Measurements from ENCODE around the gene ANKRD11. TPM values are rescaled to one million over a fixed set of nuclear protein-coding genes. Genes with fewer than 3 reads are reported as not detected.
"Not testable (repeated sequence)": the region's sequence is repeated elsewhere in the genome, so short reads cannot be mapped to it uniquely, and the experiment has no call there.

The ANKRD11 gene
- polyA plus RNA-seq, 6 donors from 2014 or later = 0.78 to 24.8 (median 10.1) TPM

- no peaks in the 10 kb centered on the region for H3K9me3 Mint-ChIP-seq
- H3K36me3 Mint-ChIP-seq = no peaks in the 10 kb centered on the region
- DNase-seq (no peak), ATAC-seq (ENCODE audit: low read depth in 2 of 2) (no peak)
- no peak overlapping the region for H3K4me3 Mint-ChIP-seq
- H3K27me3 Mint-ChIP-seq = no peaks in the 10 kb centered on the region
- H3K4me1 Mint-ChIP-seq = peaks cover 31 to 73% (median 61%) of the 10 kb centered on the region in 3 donors
- peak overlapping the region in 2 of 6 donors; percentile 38 to 63 for H3K27ac Mint-ChIP-seq
Measured at GRCh38 chr16:89466920-89467319, 23.4 kb downstream of the ANKRD11 start.

DNA sequence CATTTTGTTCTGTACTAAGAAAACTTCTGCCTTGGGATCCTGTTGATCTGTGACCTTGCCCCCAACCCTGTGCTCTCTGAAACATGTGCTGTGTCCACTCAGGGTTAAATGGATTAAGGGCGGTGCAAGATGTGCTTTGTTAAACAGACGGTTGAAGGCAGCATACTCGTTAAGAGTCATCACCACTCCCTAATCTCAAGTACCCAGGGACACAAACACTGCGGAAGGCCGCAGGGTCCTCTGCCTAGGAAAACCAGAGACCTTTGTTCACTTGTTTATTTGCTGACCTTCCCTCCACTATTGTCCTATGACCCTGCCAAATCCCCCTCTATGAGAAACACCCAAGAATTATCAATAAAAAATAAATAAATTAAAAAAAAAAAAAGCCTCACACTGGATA is 27.0 kb downstream of the ANKRD11 start:
- not testable (repeated sequence) for H3K27me3 Mint-ChIP-seq; H3K4me3 Mint-ChIP-seq; ATAC-seq (ENCODE audit: low read depth in 2 of 2); H3K27ac Mint-ChIP-seq; H3K9me3 Mint-ChIP-seq; DNase-seq; H3K36me3 Mint-ChIP-seq
- H3K4me1 Mint-ChIP-seq = peaks cover 42 to 72% (median 60%) of the 10 kb centered on the region in 3 donors

DNA sequence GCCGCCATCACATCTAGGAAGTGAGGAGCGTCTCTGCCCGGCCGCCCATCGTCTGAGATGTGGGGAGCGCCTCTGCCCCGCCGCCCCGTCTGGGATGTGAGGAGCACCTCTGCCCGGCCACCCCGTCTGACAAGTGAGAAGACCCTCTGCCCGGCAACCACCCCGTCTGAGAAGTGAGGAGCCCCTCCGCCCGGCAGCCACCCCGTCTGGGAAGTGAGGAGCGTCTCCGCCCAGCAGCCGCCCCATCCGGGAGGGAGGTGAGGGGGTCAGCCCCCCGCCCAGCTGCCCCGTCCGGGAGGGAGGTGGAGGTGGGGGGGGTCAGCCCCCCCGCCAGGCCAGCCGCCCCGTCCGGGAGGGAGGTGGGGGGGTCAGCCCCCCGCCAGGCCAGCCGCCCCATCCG is 27.7 kb downstream of the ANKRD11 start:
- not testable (repeated sequence) for H3K36me3 Mint-ChIP-seq, H3K9me3 Mint-ChIP-seq

GRCh38 chr16:89461890-89462289 is 28.5 kb downstream of the ANKRD11 start:
- H3K9me3 Mint-ChIP-seq; DNase-seq; H3K27me3 Mint-ChIP-seq; H3K36me3 Mint-ChIP-seq; ATAC-seq (ENCODE audit: low read depth in 2 of 2); H3K27ac Mint-ChIP-seq: not testable (repeated sequence)
- Mint-ChIP-seq H3K4me1 (peaks cover 41 to 66% (median 50%) of the 10 kb centered on the region in 3 donors), H3K4me3 (peak overlapping the region in 2 of 8 donors; percentile 3 to 32)

More for the DNA sequence above, 27.7 kb downstream of the ANKRD11 start:
- not testable (repeated sequence) for ATAC-seq (ENCODE audit: low read depth in 2 of 2); H3K4me3 Mint-ChIP-seq; H3K27ac Mint-ChIP-seq; H3K27me3 Mint-ChIP-seq; DNase-seq
- H3K4me1 Mint-ChIP-seq = peaks cover 42 to 71% (median 54%) of the 10 kb centered on the region in 3 donors

- peaks cover 0 to 3% (median 0%) of the 10 kb centered on the region in 3 donors for H3K27me3 Mint-ChIP-seq
- H3K4me3 Mint-ChIP-seq = peak overlapping the region in 2 of 8 donors; percentile 3 to 9
- peak; percentile 33 for DNase-seq
- ATAC-seq (ENCODE audit: low read depth in 2 of 2) = peak; percentile 47 to 55
- H3K9me3 Mint-ChIP-seq = no peaks in the 10 kb centered on the region
- H3K27ac Mint-ChIP-seq = peak overlapping the region in 2 of 6 donors; percentile 9 to 36
- H3K4me1 Mint-ChIP-seq = peaks cover 35 to 64% (median 50%) of the 10 kb centered on the region in 3 donors
- H3K36me3 Mint-ChIP-seq = peaks cover 0 to 4% of the 10 kb centered on the region in 2 donors
Measured at GRCh38 chr16:89460556-89460955, 29.8 kb downstream of the ANKRD11 start.

GRCh38 chr16:89458967-89459366 is 31.4 kb downstream of the ANKRD11 start:
- peak overlapping the region in 1 of 8 donors; percentile 6 for H3K4me3 Mint-ChIP-seq
- peak overlapping the region in 1 of 6 donors; percentile 22 for H3K27ac Mint-ChIP-seq
- peaks cover 0 to 1% (median 0%) of the 10 kb centered on the region in 7 donors for H3K9me3 Mint-ChIP-seq
- H3K4me1 Mint-ChIP-seq = peaks cover 34 to 62% (median 49%) of the 10 kb centered on the region in 3 donors
- H3K36me3 Mint-ChIP-seq = peaks cover 0 to 4% of the 10 kb centered on the region in 2 donors
- DNase-seq = no peak
- H3K27me3 Mint-ChIP-seq = peaks cover 0 to 3% (median 0%) of the 10 kb centered on the region in 3 donors
- ATAC-seq (ENCODE audit: low read depth in 2 of 2) = no peak

- Mint-ChIP-seq H3K27me3 (peaks cover 0 to 3% (median 0%) of the 10 kb centered on the region in 3 donors), H3K9me3 (peaks cover 0 to 3% (median 0%) of the 10 kb centered on the region in 7 donors), H3K27ac (peak overlapping the region in 2 of 6 donors; percentile 22 to 59), H3K36me3 (peaks cover 0 to 4% of the 10 kb centered on the region in 2 donors), H3K4me3 (no peak overlapping the region), H3K4me1 (peaks cover 38 to 62% (median 53%) of the 10 kb centered on the region in 3 donors)
- ATAC-seq (ENCODE audit: low read depth in 2 of 2) = no peak
- no peak for DNase-seq
Measured at GRCh38 chr16:89458551-89458950, 31.8 kb downstream of the ANKRD11 start.

DNA sequence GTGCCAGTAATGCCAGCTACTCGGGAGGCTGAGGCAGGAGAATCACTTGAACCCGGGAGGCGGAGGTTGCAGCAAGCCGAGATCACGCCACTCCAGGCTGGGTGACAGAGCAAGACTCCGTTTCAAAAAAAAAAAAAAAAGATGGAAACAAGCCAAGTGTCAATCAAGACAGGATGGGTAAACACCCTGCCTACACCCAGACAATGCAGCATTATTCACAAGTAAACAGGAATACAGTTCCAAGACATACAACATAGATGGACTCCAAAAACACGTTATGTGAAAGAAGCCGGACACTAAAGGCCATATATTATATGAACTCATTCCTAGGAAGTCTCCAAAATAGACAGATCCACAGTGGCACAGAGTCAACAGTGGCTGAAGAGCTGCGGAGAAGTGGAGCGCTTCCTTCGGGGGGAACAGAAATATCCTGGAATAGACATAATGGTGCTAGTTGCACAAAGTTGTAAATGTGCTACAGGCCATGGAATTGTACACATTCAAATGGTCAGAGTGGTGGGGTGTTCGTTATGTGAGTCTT is 33.9 kb downstream of the ANKRD11 start:
- peaks cover 0 to 4% of the 10 kb centered on the region in 2 donors for H3K36me3 Mint-ChIP-seq
- no peak for DNase-seq
- peak overlapping the region in 3 of 8 donors; percentile 2 to 30 (median 15) for H3K4me3 Mint-ChIP-seq
- H3K27me3 Mint-ChIP-seq = peaks cover 0 to 3% (median 0%) of the 10 kb centered on the region in 3 donors
- ATAC-seq (ENCODE audit: low read depth in 2 of 2) = no peak
- H3K27ac Mint-ChIP-seq = peak overlapping the region in 2 of 6 donors; percentile 10 to 65
- H3K9me3 Mint-ChIP-seq = peaks cover 0 to 3% (median 0%) of the 10 kb centered on the region in 7 donors
- peaks cover 40 to 72% (median 61%) of the 10 kb centered on the region in 3 donors for H3K4me1 Mint-ChIP-seq

DNA sequence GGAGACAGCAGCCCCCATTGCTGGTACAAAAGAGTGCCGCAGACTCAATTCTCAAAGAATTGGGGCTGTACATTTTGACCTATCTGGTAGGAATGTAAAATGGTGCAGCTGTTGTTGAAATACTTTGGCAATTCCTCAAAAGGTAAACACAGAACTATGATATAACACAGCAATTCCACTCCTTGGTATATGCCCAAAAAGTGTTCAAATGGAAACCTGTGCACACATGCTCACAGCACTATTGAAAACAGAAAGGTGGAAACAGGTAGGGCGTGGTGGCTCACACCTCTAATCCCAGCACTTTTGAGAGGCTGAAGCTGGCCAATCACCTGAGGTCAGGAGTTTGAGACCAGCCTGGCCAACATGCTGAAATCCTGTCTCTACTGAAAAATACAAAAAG is 34.7 kb downstream of the ANKRD11 start:
- ATAC-seq (ENCODE audit: low read depth in 2 of 2) (no peak), DNase-seq (no peak)
- Mint-ChIP-seq H3K36me3 (peaks cover 0 to 1% of the 10 kb centered on the region in 2 donors), H3K27ac (peak overlapping the region in 4 of 6 donors; percentile 37 to 89 (median 64)), H3K4me1 (peaks cover 35 to 71% (median 57%) of the 10 kb centered on the region in 3 donors), H3K27me3 (peaks cover 0 to 3% (median 0%) of the 10 kb centered on the region in 3 donors), H3K9me3 (peaks cover 0 to 3% (median 0%) of the 10 kb centered on the region in 7 donors), H3K4me3 (no peak overlapping the region)

DNA sequence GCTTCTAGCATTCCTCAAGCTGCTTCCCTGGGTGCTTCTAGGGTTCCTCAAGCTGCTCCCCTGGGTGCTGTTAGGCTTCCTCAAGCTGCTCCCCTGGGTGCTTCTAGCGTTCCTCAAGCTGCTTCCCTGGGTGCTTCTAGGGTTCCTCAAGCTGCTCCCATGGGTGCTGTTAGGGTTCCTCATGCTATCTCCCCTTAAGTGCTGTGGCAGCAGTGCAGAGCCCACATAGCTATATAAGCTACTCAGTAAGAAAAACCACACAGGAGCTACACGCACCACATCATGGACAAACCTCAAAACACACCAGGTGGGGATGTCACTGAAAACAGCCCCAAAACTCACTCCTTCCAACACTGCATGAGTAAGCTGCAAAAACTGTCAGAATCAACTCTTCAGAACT is 35.2 kb downstream of the ANKRD11 start:
- Mint-ChIP-seq H3K9me3 (peaks cover 0 to 3% (median 0%) of the 10 kb centered on the region in 7 donors), H3K27ac (peak overlapping the region in 5 of 6 donors; percentile 37 to 89 (median 59)), H3K27me3 (no peaks in the 10 kb centered on the region), H3K4me3 (no peak overlapping the region), H3K36me3 (no peaks in the 10 kb centered on the region), H3K4me1 (peaks cover 36 to 71% (median 58%) of the 10 kb centered on the region in 3 donors)
- peak; percentile 48 to 55 for ATAC-seq (ENCODE audit: low read depth in 2 of 2)
- no peak for DNase-seq

DNA sequence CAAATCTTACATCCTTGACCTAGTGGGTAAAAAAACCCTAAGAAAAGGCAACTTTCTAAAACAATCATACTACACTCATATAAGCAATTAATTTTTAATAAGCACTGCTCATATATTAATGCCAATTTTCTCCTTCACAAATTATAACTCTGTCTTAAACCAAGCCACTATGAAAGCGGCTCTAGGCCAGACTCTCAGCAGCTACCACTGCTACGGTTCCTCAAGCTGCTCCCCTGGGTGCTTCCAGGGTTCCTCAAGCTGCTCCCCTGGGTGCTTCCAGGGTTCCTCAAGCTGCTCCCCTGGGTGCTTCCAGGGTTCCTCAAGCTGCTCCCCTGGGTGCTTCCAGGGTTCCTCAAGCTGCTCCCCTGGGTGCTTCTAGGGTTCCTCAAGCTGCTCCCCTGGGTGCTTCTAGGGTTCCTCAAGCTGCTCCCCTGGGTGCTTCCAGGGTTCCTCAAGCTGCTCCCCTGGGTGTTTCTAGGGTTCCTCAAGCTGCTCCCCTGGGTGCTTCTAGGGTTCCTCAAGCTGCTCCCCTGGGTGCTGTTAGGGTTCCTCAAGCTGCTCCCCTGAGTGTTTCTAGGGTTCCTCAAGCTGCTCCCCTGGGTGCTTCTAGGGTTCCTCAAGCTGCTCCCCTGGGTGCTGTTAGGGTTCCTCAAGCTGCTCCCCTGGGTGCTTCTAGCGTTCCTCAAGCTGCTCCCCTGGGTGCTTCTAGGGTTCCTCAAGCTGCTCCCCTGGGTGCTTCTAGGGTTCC is 35.8 kb downstream of the ANKRD11 start:
- peak overlapping the region in 4 of 6 donors; percentile 12 to 79 (median 54) for H3K27ac Mint-ChIP-seq
- peak; percentile 56 for DNase-seq
- H3K4me1 Mint-ChIP-seq = peaks cover 39 to 77% (median 64%) of the 10 kb centered on the region in 3 donors

GRCh38 chr16:89453501-89454321 is 36.6 kb downstream of the ANKRD11 start:
- Mint-ChIP-seq H3K4me3 (peak overlapping the region in 7 of 8 donors; percentile 9 to 69 (median 43)), H3K27me3 (no peaks in the 10 kb centered on the region), H3K4me1 (peaks cover 37 to 82% (median 66%) of the 10 kb centered on the region in 3 donors), H3K9me3 (peaks cover 0 to 3% (median 0%) of the 10 kb centered on the region in 7 donors), H3K27ac (peak overlapping the region; percentile 23 to 94 (median 71)), H3K36me3 (no peaks in the 10 kb centered on the region)
- ATAC-seq (ENCODE audit: low read depth in 2 of 2) (peak; percentile 9 to 13), DNase-seq (no peak)

More for the DNA sequence above, 35.8 kb downstream of the ANKRD11 start:
- not testable (repeated sequence) for H3K27me3 Mint-ChIP-seq, H3K36me3 Mint-ChIP-seq, H3K9me3 Mint-ChIP-seq
- ATAC-seq (ENCODE audit: low read depth in 2 of 2) = peak; percentile 34 to 39
- H3K4me3 Mint-ChIP-seq = peak overlapping the region in 1 of 8 donors; percentile 65

DNA sequence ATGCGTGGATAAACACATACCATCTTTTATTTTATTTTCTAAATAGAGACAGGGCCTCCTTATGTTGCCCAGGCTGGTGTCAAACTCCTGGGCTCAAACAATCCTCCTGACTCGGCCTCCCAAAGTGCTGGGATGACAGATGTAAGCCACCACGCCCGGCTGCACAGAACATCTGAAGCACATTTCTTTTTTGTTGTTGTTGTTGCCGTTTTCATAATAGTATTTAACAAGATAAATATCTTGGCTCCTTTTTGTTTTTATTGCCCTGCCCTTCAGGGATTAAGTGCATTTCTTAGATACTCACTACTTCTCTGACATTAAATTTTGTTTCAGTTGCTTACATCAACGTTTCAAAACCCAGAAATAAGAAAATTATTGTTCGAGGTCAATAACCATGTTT is 37.4 kb downstream of the ANKRD11 start:
- peak overlapping the region in 2 of 6 donors; percentile 36 to 60 for H3K27ac Mint-ChIP-seq
- H3K9me3 Mint-ChIP-seq = peaks cover 0 to 3% (median 0%) of the 10 kb centered on the region in 7 donors
- peaks cover 36 to 84% (median 71%) of the 10 kb centered on the region in 3 donors for H3K4me1 Mint-ChIP-seq
- ATAC-seq (ENCODE audit: low read depth in 2 of 2) (no peak), DNase-seq (no peak)
- H3K27me3 Mint-ChIP-seq = no peaks in the 10 kb centered on the region
- H3K36me3 Mint-ChIP-seq = no peaks in the 10 kb centered on the region
- peak overlapping the region in 5 of 8 donors; percentile 9 to 69 (median 18) for H3K4me3 Mint-ChIP-seq
